ENCODE results near the gene PLXNC1. TPM values are rescaled to one million over a fixed set of nuclear protein-coding genes. Genes with fewer than 3 reads are reported as not detected.
A peak's percentile ranks its signal among the peaks of the same experiment; 100 is the strongest.

The PLXNC1 gene
- 0.17 and 0.23 TPM in 2 replicates for total RNA-seq

GRCh38 chr12:94147991-94148738 lies at the start of gene PLXNC1:
Gene PLXNC1 (plus strand): TSS chr12:94148577. CDS start chr12:94148972, 395 bp downstream.
- peak; percentile 30 for DNase-seq

- DNase-seq: no peak
Observed at GRCh38 chr12:94099191-94099590, 49.2 kb upstream of the PLXNC1 start.

GRCh38 chr12:94099632-94100031 lies 48.7 kb upstream of the PLXNC1 start:
- peak; percentile 84 for DNase-seq

- peak; percentile 88 for DNase-seq
Observed at GRCh38 chr12:94100211-94100627, 48.2 kb upstream of the PLXNC1 start.

GRCh38 chr12:94100990-94101737 lies 47.2 kb upstream of the PLXNC1 start:
- DNase-seq: peak; percentile 84

GRCh38 chr12:94101738-94102660 lies 46.4 kb upstream of the PLXNC1 start:
- DNase-seq: peak; percentile 90

GRCh38 chr12:94103986-94104385 lies 44.4 kb upstream of the PLXNC1 start:
- no peak for DNase-seq

- no peak for DNase-seq
Observed at GRCh38 chr12:94107910-94108309, 40.5 kb upstream of the PLXNC1 start.

GRCh38 chr12:94109160-94109559 lies 39.2 kb upstream of the PLXNC1 start:
- peak; percentile 28 for DNase-seq

GRCh38 chr12:94110258-94110657 lies 38.1 kb upstream of the PLXNC1 start:
- no peak for DNase-seq

- DNase-seq: no peak
Observed at GRCh38 chr12:94111302-94111701, 37.1 kb upstream of the PLXNC1 start.

- DNase-seq: no peak
Observed at GRCh38 chr12:94112121-94112520, 36.3 kb upstream of the PLXNC1 start.

- DNase-seq: no peak
Observed at GRCh38 chr12:94114166-94114565, 34.2 kb upstream of the PLXNC1 start.

GRCh38 chr12:94116191-94116590 lies 32.2 kb upstream of the PLXNC1 start:
- no peak for DNase-seq

GRCh38 chr12:94121886-94122285 lies 26.5 kb upstream of the PLXNC1 start:
- no peak for DNase-seq

- no peak for DNase-seq
Observed at GRCh38 chr12:94122591-94122990, 25.8 kb upstream of the PLXNC1 start.

- no peak for DNase-seq
Observed at GRCh38 chr12:94123127-94123526, 25.2 kb upstream of the PLXNC1 start.

GRCh38 chr12:94126067-94126466 lies 22.3 kb upstream of the PLXNC1 start:
- no peak for DNase-seq

GRCh38 chr12:94127239-94128131 lies 20.9 kb upstream of the PLXNC1 start:
- no peak for DNase-seq

GRCh38 chr12:94128280-94128679 lies 20.1 kb upstream of the PLXNC1 start:
- no peak for DNase-seq

- peak; percentile 75 for DNase-seq
Observed at GRCh38 chr12:94133964-94134795, 14.2 kb upstream of the PLXNC1 start.

All from dermis blood vessel endothelial cell (primary cell).